H9 (cell line): ENCODE data around the gene BRCA2. TPM values are rescaled to one million over a fixed set of nuclear protein-coding genes. Genes with fewer than 3 reads are reported as not detected.

Experiments used
- DNase-seq: peaks from one replicate; pipeline ENCODE4 v3.0.0-alpha.2; 2017
- H2AFZ ChIP-seq: one replicate; pipeline ENCODE4 v1.6.1; 2013; ENCODE audit warnings: mild to moderate bottlenecking, low read length, control low read depth, moderate library complexity
- H2AK5ac ChIP-seq: 2 replicates; pipeline ENCODE4 v1.6.1; 2013; ENCODE audit warnings: low read length, control low read depth, mixed read lengths; ENCODE audit not compliant: insufficient read length
- H2BK120ac ChIP-seq: one replicate; pipeline ENCODE4 v1.6.1; 2013; ENCODE audit warnings: low read depth, mild to moderate bottlenecking, low read length, control low read depth, inconsistent platforms; ENCODE audit not compliant: poor library complexity, severe bottlenecking
- H2BK12ac ChIP-seq: 2 replicates; pipeline ENCODE4 v1.6.1; 2013; ENCODE audit warnings: low read length, control low read depth, mixed read lengths, low read depth; ENCODE audit not compliant: insufficient read length
- H2BK15ac ChIP-seq: 2 replicates; pipeline ENCODE4 v1.6.1; 2013; ENCODE audit warnings: low read depth, low read length, control low read depth
- H2BK20ac ChIP-seq: one replicate; pipeline ENCODE4 v1.6.1; 2013; ENCODE audit warnings: low read depth, mild to moderate bottlenecking, low read length, control low read depth, inconsistent platforms; ENCODE audit not compliant: poor library complexity, severe bottlenecking
- H2BK5ac ChIP-seq: 2 replicates; pipeline ENCODE4 v1.6.1; 2013; ENCODE audit warnings: low read length, control low read depth, mixed read lengths; ENCODE audit not compliant: insufficient read length
- H3K14ac ChIP-seq: 2 replicates; pipeline ENCODE4 v1.6.1; 2013; ENCODE audit warnings: low read length, control low read depth; ENCODE audit not compliant: insufficient read depth
- H3K18ac ChIP-seq: 2 replicates; pipeline ENCODE4 v1.6.1; 2013; ENCODE audit warnings: low read depth, mild to moderate bottlenecking, mixed read lengths, low read length, control low read depth; ENCODE audit not compliant: insufficient read length
- H3K23ac ChIP-seq: 2 replicates; pipeline ENCODE4 v1.6.1; 2013; ENCODE audit warnings: low read length, control low read depth, mixed read lengths, low read depth; ENCODE audit not compliant: insufficient read length
- H3K23me2 ChIP-seq: 2 replicates; pipeline ENCODE4 v1.6.1; 2013; ENCODE audit warnings: low read depth, mild to moderate bottlenecking, mixed read lengths, low read length, control low read depth; ENCODE audit not compliant: insufficient read length, poor library complexity, severe bottlenecking
- H3K27ac ChIP-seq: 2 replicates; pipeline ENCODE4 v1.5.1; 2013; ENCODE audit warnings: low read length, control low read depth, mixed read lengths, low read depth; ENCODE audit not compliant: insufficient read length
- H3K27me3 ChIP-seq: 2 replicates; pipeline ENCODE4 v1.6.1; 2013; ENCODE audit warnings: low read length, control low read depth, inconsistent platforms; ENCODE audit not compliant: insufficient read depth
- H3K4ac ChIP-seq: 2 replicates; pipeline ENCODE4 v1.6.1; 2013; ENCODE audit warnings: low read depth, mild to moderate bottlenecking, control low read depth, inconsistent platforms, low read length, moderate library complexity
- H3K4me1 ChIP-seq: 2 replicates; pipeline ENCODE4 v1.6.1; 2013; ENCODE audit warnings: low read length, control low read depth, inconsistent platforms; ENCODE audit not compliant: insufficient read depth
- H3K4me2 ChIP-seq: 2 replicates; pipeline ENCODE4 v1.6.1; 2013; ENCODE audit warnings: low read length, control low read depth, mixed read lengths; ENCODE audit not compliant: insufficient read length, insufficient read depth
- H3K56ac ChIP-seq: 2 replicates; pipeline ENCODE4 v1.6.1; 2013; ENCODE audit warnings: low read depth, mild to moderate bottlenecking, mixed read lengths, low read length, control low read depth; ENCODE audit not compliant: insufficient read length
- H3K79me1 ChIP-seq: 2 replicates; pipeline ENCODE4 v1.6.1; 2013; ENCODE audit warnings: low read depth, mild to moderate bottlenecking, moderate library complexity, low read length, control low read depth, inconsistent platforms; ENCODE audit not compliant: insufficient read depth, poor library complexity, severe bottlenecking
- H3K79me2 ChIP-seq: 2 replicates; pipeline ENCODE4 v1.6.1; 2013; ENCODE audit warnings: low read length, control low read depth, inconsistent platforms; ENCODE audit not compliant: insufficient read depth
- H3K9ac ChIP-seq: 2 replicates; pipeline ENCODE4 v1.6.1; 2013; ENCODE audit warnings: low read length, control low read depth, mixed read lengths; ENCODE audit not compliant: insufficient read length; ENCODE audit errors: extremely low read depth
- H3K9me3 ChIP-seq: one replicate; pipeline ENCODE4 v1.6.1; 2013; ENCODE audit warnings: low read depth, low read length, inconsistent platforms; ENCODE audit not compliant: control insufficient read depth
- H3T11ph ChIP-seq: one replicate; pipeline ENCODE4 v1.6.1; 2013; ENCODE audit warnings: mild to moderate bottlenecking, low read length, control low read depth, inconsistent platforms
- H4K20me1 ChIP-seq: one replicate; pipeline ENCODE4 v1.6.1; 2013; ENCODE audit not compliant: control insufficient read depth, insufficient read length, insufficient read depth
- H4K5ac ChIP-seq: 2 replicates; pipeline ENCODE4 v1.6.1; 2013; ENCODE audit warnings: low read depth, mild to moderate bottlenecking, mixed read lengths, low read length, control low read depth; ENCODE audit not compliant: insufficient read length
- H4K8ac ChIP-seq: replicated peaks from 2 replicates; pipeline ENCODE4 v1.6.1; 2013; ENCODE audit warnings: low read length, control low read depth, mixed read lengths, low read depth; ENCODE audit not compliant: insufficient read length
- H4K91ac ChIP-seq: 2 replicates; pipeline ENCODE4 v1.6.1; 2013; ENCODE audit warnings: low read depth, mild to moderate bottlenecking, moderate library complexity, mixed read lengths, low read length, control low read depth; ENCODE audit not compliant: insufficient read length
- H3K27ac Mint-ChIP-seq, 3 experiments: 2 replicates in 2 of 3; 3 replicates in 1 of 3; pipeline ENCODE4 v1.8.0; 2020 to 2021; ENCODE audit warnings: mixed read lengths in 3 of 3, mild to moderate bottlenecking in 1 of 3, moderate library complexity in 1 of 3
- H3K27me3 Mint-ChIP-seq: 2 replicates; pipeline ENCODE4 v1.8.0; 2021; ENCODE audit warnings: low read depth, mild to moderate bottlenecking, moderate library complexity, mixed read lengths
- H3K36me3 Mint-ChIP-seq, 3 experiments: 2 replicates in 2 of 3; 3 replicates in 1 of 3; pipeline ENCODE4 v1.8.0; 2020 to 2021; ENCODE audit warnings: low read depth in 3 of 3, mixed read lengths in 3 of 3; ENCODE audit not compliant: insufficient read depth in 1 of 3
- H3K4me1 Mint-ChIP-seq, 2 experiments: 2 replicates each; pipeline ENCODE4 v1.8.0; 2020; ENCODE audit warnings: mixed read lengths in 2 of 2
- H3K4me3 Mint-ChIP-seq, 2 experiments: 2 replicates in 1 of 2; 3 replicates in 1 of 2; pipeline ENCODE4 v1.8.0; 2020 to 2021; ENCODE audit warnings: mild to moderate bottlenecking in 2 of 2, mixed read lengths in 2 of 2, moderate library complexity in 1 of 2
- H3K9me3 Mint-ChIP-seq, 2 experiments: 2 replicates in 1 of 2; 3 replicates in 1 of 2; pipeline ENCODE4 v1.8.0; 2020; ENCODE audit warnings: mild to moderate bottlenecking in 2 of 2, mixed read lengths in 2 of 2, moderate library complexity in 1 of 2
- CTCF ChIP-seq: fragments of 200-600 bp; sonication (generic); conservative IDR thresholded peaks from 3 replicates; pipeline ENCODE4 v1.8.0; 2021; ENCODE audit warnings: antibody characterized with exemption, mild to moderate bottlenecking
- WGBS: extraction: QIAGEN DNeasy Blood & Tissue Kit; methylation state at CpG from one replicate; pipeline ENCODE4 v1.1.7; 2013; ENCODE audit warnings: missing lambda C conversion rate, low lambda C conversion rate, mixed read lengths; ENCODE audit not compliant: insufficient read length; ENCODE audit errors: extremely low coverage; 5-methylcytosine and 5-hydroxymethylcytosine counted together
- total RNA-seq: library from RNA; stranded (reverse); gene quantifications from 2 replicates; pipeline ENCODE4 v1.2.1, GENCODE V29; 2021

Gene BRCA2
- total RNA-seq, 1 experiment from 2014 or later: 17.0 TPM

DNA sequence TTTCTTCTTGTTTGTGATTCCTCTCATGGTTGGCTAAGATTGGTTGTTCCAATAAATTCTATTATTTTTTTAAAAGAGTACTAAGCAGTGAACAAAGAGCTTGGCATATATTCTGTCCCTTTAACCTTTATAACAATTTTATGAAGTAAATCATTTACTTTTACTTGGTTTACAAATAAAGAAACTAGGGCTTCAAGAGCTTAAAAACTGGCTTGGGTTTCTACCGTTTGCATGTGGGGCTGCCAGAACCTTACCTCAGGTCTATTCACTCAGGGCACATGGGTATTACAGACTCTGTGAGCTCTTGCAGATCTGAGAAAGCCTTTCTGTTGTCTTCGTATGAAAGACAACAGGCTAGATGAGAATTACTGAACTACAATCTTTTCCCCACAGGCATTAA is 99.3 kb downstream of the BRCA2 start:
- Mint-ChIP-seq H3K27ac (no peak overlapping the region), H3K27me3 (peaks cover 9% of the 10 kb centered on the region), H3K4me3 (no peak overlapping the region), H3K36me3 (peaks cover 15 to 22% (median 21%) of the 10 kb centered on the region in 3 experiments), H3K9me3 (peaks cover 20% of the 10 kb centered on the region in 2 experiments), H3K4me1 (peaks cover 11 to 12% of the 10 kb centered on the region in 2 experiments)
- H3K27me3 ChIP-seq: no peaks in the 10 kb centered on the region
- no peak overlapping the region for H2BK120ac ChIP-seq
- peaks cover 5% of the 10 kb centered on the region for H3K23me2 ChIP-seq
- no peak overlapping the region for H3T11ph ChIP-seq
- H3K14ac ChIP-seq: no peak overlapping the region
- no peak overlapping the region for H2BK12ac ChIP-seq
- no peak overlapping the region for H4K91ac ChIP-seq
- H4K5ac ChIP-seq: no peak overlapping the region
- 0 out of 2 replicates have a peak, but pooled peaks cover 2% of the 10 kb centered on the region for H3K4me1 ChIP-seq
- no CpG with 5 or more reads among the region's 2 CpGs for WGBS
- H3K56ac ChIP-seq: no peak overlapping the region
- no peak overlapping the region for H3K4me2 ChIP-seq
- no peak overlapping the region for H2BK5ac ChIP-seq
- H3K23ac ChIP-seq: no peak overlapping the region
- DNase-seq: no peak
- no peak overlapping the region for H2AK5ac ChIP-seq
- no peaks in the 10 kb centered on the region for H3K79me1 ChIP-seq
- no peak overlapping the region for H2AFZ ChIP-seq
- no peak overlapping the region for H2BK15ac ChIP-seq
- no peak for TF ChIP-seq CTCF
- no peaks in the 10 kb centered on the region for H4K20me1 ChIP-seq
- no peak overlapping the region for H2BK20ac ChIP-seq
- H3K9ac ChIP-seq: no peak overlapping the region
- H3K27ac ChIP-seq: no peak overlapping the region
- no peaks in the 10 kb centered on the region for H3K9me3 ChIP-seq
- H3K18ac ChIP-seq: no peak overlapping the region
- H4K8ac ChIP-seq: no peak overlapping the region
- H3K4ac ChIP-seq: no peak overlapping the region
- no peaks in the 10 kb centered on the region for H3K79me2 ChIP-seq
